BJ (cell line): Measurements from ENCODE around the gene ABCC1. TPM values are rescaled to one million over a fixed set of nuclear protein-coding genes. Genes with fewer than 3 reads are reported as not detected.

Experiments used
- CTCF ChIA-PET: fragments of 350-600 bp; formaldehyde crosslinking; extraction: SDS; loops from one replicate; lab custom pipeline; 2021; ENCODE audit warnings: antibody characterized with exemption, inconsistent platforms; lab: Yijun Ruan, JAX
- POLR2A ChIA-PET: fragments of 300-600 bp; sonication (Branson Sonifier 250); formaldehyde crosslinking; extraction: SDS; loops from one replicate; lab custom pipeline; 2021; ENCODE audit warnings: antibody characterized with exemption; lab: Charles Lee
- DNase-seq: peaks from one replicate; pipeline ENCODE4 v3.0.0-alpha.2; 2011; ENCODE audit warnings: low read depth
- H3K27me3 ChIP-seq: 2 replicates; pipeline ENCODE4 v1.6.0; 2011; ENCODE audit warnings: low read length; ENCODE audit not compliant: control insufficient read depth, insufficient read depth
- H3K36me3 ChIP-seq: 2 replicates; pipeline ENCODE4 v1.5.1; 2011; ENCODE audit warnings: low read length; ENCODE audit not compliant: control insufficient read depth, insufficient read depth
- H3K4me3 ChIP-seq: 2 replicates; pipeline ENCODE4 v1.5.1; 2011; ENCODE audit warnings: low read depth, mild to moderate bottlenecking, control low read depth, low read length
- CTCF ChIP-seq: IDR thresholded peaks from 2 replicates; pipeline ENCODE4 v1.5.1; 2011; ENCODE audit warnings: low read depth, mild to moderate bottlenecking, control low read depth, inconsistent platforms, low read length, moderate library complexity; ENCODE audit not compliant: insufficient read depth
- polyA plus RNA-seq: library from polyadenylated mRNA; depleted of rRNA; stranded (reverse); fragments of >200 nt; gene quantifications from 2 replicates; pipeline ENCODE4 v1.2.3, GENCODE V29; 2011

The ABCC1 gene
- polyA plus RNA-seq, 1 experiment = 27.3 TPM

- CTCF ChIA-PET = interaction anchor here (0.8 to 1.2 kb wide), 2 partner anchors 9 to 22 kb away, joined by 3 read pairs; no protein-coding TSS in a partner anchor
- TF ChIP-seq CTCF = no peak
- Histone ChIP-seq H3K4me3 (no peak overlapping the region), H3K27me3 (no peaks in the 10 kb centered on the region), H3K36me3 (no peaks in the 10 kb centered on the region; the same call in none of the 2 replicates)
- POLR2A ChIA-PET = no interaction called here
- DNase-seq = no peak
Measured at GRCh38 chr16:15988268-15989013, 39.0 kb downstream of the ABCC1 start.

- Histone ChIP-seq H3K27me3 (no peaks in the 10 kb centered on the region), H3K4me3 (no peak overlapping the region), H3K36me3 (no peaks in the 10 kb centered on the region; the same call in none of the 2 replicates)
- ChIA-PET CTCF (interaction anchor here (1.3 kb wide), 1 partner anchor 13 kb away, joined by 6 read pairs; no protein-coding TSS in a partner anchor), POLR2A (no interaction called here)
- DNase-seq = no peak
- no peak for TF ChIP-seq CTCF
Measured at GRCh38 chr16:15990902-15991301, 41.5 kb downstream of the ABCC1 start.

GRCh38 chr16:15993128-15993527, 43.7 kb downstream of the ABCC1 start:
- ChIA-PET CTCF (no interaction called here), POLR2A (no interaction called here)
- H3K27me3 ChIP-seq = no peaks in the 10 kb centered on the region
- no peak overlapping the region for H3K4me3 ChIP-seq
- TF ChIP-seq CTCF = no peak
- no peaks in the 10 kb centered on the region; the same call in 1 of the 2 replicates for H3K36me3 ChIP-seq
- DNase-seq = no peak

- no peak for DNase-seq
- ChIA-PET CTCF (no interaction called here), POLR2A (no interaction called here)
- no peak for TF ChIP-seq CTCF
- Histone ChIP-seq H3K27me3 (no peaks in the 10 kb centered on the region), H3K4me3 (no peak overlapping the region), H3K36me3 (no peaks in the 10 kb centered on the region; the same call in 1 of the 2 replicates)
Measured at GRCh38 chr16:15993541-15993940, 44.1 kb downstream of the ABCC1 start.

GRCh38 chr16:15993946-15994665, 44.7 kb downstream of the ABCC1 start:
- Histone ChIP-seq H3K27me3 (no peaks in the 10 kb centered on the region), H3K36me3 (no peaks in the 10 kb centered on the region; the same call in 1 of the 2 replicates), H3K4me3 (no peak overlapping the region)
- CTCF ChIA-PET = no interaction called here
- POLR2A ChIA-PET = no interaction called here
- no peak for TF ChIP-seq CTCF
- DNase-seq = no peak
